Activated CD8-positive, alpha-beta memory T cell treated with anti-CD3 and anti-CD28 coated beads, Interleukin-2, amount 50 U/mL, for 48 hours (primary cell): ENCODE results near the gene CNKSR2.
"Not testable (repeated sequence)": the region's sequence is repeated elsewhere in the genome, so short reads cannot be mapped to it uniquely, and the experiment has no call there.

Experiments used
- DNase-seq: peaks from one replicate; pipeline ENCODE4 v3.0.0-alpha.2; 2020

Gene CNKSR2

GRCh38 chrX:21457718-21458117 is 83.5 kb downstream of the CNKSR2 start:
- no peak for DNase-seq

GRCh38 chrX:21469071-21469470 is 94.9 kb downstream of the CNKSR2 start:
- no peak for DNase-seq

GRCh38 chrX:21476909-21477308 is 102.7 kb downstream of the CNKSR2 start:
- no peak for DNase-seq

GRCh38 chrX:21479695-21480270 is 105.6 kb downstream of the CNKSR2 start:
- DNase-seq = no peak

DNA sequence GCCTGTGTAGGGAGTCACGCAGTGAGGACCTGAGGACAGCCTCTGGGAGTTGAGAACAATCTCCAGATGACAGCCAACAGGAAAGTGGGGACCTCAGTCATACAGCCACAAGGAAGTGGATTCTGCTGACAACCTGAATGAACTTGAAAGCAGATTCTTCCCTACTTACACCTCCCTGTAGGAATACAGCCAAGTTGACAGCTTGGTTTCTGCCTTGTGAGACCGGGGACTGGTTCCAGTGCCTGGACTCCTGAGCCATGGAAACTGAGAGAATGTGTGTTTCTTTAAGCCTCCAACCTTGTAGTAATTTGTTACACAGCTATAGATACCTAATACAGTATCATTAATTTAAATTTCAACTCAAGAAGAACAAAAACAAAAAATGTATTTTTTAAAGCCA is 107.5 kb downstream of the CNKSR2 start:
- no peak for DNase-seq

DNA sequence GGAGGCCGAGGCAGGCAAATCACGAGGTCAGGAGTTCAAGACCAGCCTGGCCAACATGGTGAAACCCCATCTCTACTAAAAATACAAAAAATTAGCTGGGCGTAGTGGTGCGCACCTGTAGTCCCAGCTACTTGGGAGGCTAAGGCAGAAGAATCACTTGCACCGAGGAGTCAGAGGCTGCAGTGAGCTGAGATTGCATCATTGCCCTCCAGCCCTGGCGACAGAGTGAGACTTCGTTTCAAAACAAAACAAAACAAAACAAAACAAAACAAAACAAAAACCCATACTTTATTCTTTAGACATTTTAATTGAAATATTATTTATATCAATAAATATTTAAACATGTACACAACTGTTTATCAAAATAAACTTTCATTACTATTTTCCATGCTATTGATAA is 109.8 kb downstream of the CNKSR2 start:
- not testable (repeated sequence) for DNase-seq

DNA sequence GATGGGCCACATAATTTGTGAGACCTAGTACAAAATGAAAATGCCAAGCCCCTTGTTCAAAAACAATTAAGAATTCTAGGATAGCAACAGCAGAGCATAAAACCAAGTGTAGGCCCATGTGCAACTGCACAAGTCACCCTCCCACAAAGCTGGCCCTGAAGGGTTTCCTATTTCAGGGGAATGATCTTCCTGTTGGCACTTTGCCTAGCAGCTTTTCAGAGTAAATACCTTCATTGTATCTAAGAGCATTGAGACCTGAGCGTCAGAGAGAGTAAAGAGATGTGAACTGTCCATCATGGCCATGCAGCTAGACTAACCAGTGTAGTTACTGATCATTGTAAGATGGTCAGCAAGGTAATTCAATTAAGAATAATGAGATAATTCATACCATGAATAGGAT is 113.6 kb downstream of the CNKSR2 start:
- no peak for DNase-seq

DNA sequence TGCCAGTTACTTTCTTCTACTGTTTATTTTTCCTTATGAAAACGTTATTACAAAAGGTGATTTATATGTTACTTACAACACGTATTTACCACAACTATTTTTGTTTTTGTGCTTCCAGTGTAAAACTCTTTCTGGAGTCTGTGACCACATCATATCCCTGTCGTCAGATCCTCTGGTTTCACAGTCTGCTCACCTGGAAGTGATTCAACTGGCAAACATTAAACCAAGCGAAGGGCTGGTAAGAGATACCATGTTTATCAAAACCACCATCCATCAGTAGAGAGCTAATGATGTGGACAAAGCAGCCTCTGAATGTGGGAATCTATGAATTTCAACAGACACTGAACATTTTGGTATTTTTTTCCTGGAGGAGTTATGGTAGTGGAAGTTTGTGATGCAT is 116.1 kb downstream of the CNKSR2 start:
- DNase-seq = no peak

- no peak for DNase-seq
Measured at GRCh38 chrX:21493226-21493830, 119.1 kb downstream of the CNKSR2 start.

DNA sequence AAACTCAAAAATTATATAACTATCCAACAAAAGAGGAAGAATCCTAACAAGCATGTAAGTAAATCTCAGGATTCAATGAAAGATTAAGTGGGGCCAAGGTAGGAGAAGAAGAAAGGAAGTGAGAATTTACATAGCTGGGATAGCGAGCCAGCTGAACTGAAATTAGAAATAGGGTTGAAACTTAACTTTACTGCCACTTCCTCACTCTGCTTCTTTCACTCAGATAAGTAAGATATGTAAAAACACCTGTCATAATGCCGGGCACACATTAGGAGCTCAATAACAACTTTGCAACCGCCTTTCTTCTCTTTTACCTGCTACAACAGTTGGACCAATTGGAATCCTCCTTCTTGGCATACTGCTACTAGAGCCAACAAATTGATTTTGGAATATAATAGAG is 129.4 kb downstream of the CNKSR2 start:
- DNase-seq = no peak

- no peak for DNase-seq
Measured at GRCh38 chrX:21509912-21510311, 135.7 kb downstream of the CNKSR2 start.

DNA sequence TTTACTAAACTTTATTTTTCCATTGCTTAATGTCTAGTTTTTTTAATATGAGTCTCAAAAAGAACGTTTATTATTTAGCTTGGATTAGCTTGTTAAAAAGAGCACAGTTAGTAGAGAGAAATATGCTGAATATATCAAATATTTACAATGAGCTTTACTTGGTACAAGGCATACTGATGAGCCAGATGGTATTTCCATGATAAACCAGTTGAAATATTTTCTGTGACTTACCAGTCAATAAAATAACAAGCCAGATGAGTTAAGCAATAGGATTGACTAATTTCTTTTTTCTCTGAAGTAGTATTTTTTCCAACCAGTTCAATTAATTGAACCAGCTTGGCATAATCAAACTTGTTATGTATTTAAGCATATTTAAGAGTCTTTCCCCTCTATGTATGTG is 149.8 kb downstream of the CNKSR2 start:
- DNase-seq = no peak

- DNase-seq = no peak
Measured at GRCh38 chrX:21528076-21528475, 153.9 kb downstream of the CNKSR2 start.

DNA sequence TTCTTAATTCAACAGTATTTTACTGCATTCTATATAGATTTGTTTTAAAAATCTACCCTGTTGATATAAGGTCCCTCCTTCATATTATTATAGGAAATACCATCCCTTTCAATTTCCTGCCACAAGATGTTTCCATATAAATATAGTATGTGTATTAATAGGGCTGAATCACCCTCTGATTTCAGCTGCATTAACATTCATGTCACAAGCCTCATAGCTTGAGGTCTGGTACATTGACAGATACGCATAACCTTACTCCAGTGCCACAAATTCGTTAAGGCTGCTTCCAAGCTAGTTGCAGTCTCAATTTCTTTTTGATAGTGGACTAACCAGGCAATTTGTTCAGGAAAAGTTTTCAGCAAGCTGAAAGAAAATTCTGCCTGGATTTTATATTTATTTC is 155.6 kb downstream of the CNKSR2 start:
- no peak for DNase-seq

DNA sequence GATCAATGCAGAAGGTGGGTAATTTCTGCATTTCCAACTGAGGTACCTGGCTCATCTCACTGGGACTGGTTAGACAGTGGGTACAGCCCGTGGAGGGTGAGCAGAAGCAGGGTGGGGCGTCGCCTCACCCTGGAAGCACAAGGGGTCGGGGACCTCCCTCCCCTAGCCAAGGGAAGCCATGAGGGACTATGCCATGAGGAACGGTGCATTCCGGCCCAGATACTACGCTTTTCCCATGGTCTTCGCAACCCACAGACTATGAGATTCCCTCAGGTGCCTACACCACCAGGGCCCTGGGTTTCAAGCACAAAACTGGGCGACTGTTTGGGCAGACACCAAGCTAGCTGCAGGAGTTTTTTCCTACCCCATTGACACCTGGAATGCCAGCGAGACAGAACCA is 170.4 kb downstream of the CNKSR2 start:
- not testable (repeated sequence) for DNase-seq

GRCh38 chrX:21559417-21559816 is 185.2 kb downstream of the CNKSR2 start:
- no peak for DNase-seq

GRCh38 chrX:21565025-21565424 is 190.8 kb downstream of the CNKSR2 start:
- DNase-seq = no peak

- no peak for DNase-seq
Measured at GRCh38 chrX:21574793-21575192, 200.6 kb downstream of the CNKSR2 start.

GRCh38 chrX:21581479-21581878 is 207.3 kb downstream of the CNKSR2 start:
- no peak for DNase-seq

- no peak for DNase-seq
Measured at GRCh38 chrX:21586001-21586400, 211.8 kb downstream of the CNKSR2 start.

- no peak for DNase-seq
Measured at GRCh38 chrX:21590012-21590776, 216.0 kb downstream of the CNKSR2 start.

- DNase-seq = no peak
Measured at GRCh38 chrX:21606002-21606401, 231.8 kb downstream of the CNKSR2 start.

- DNase-seq = no peak
Measured at GRCh38 chrX:21610168-21610567, 235.9 kb downstream of the CNKSR2 start.

GRCh38 chrX:21612154-21612553 is 237.9 kb downstream of the CNKSR2 start:
- no peak for DNase-seq

- no peak for DNase-seq
Measured at GRCh38 chrX:21616386-21616785, 242.2 kb downstream of the CNKSR2 start.
